ENCODE results near the gene AARSD1.

Gene AARSD1

DNA sequence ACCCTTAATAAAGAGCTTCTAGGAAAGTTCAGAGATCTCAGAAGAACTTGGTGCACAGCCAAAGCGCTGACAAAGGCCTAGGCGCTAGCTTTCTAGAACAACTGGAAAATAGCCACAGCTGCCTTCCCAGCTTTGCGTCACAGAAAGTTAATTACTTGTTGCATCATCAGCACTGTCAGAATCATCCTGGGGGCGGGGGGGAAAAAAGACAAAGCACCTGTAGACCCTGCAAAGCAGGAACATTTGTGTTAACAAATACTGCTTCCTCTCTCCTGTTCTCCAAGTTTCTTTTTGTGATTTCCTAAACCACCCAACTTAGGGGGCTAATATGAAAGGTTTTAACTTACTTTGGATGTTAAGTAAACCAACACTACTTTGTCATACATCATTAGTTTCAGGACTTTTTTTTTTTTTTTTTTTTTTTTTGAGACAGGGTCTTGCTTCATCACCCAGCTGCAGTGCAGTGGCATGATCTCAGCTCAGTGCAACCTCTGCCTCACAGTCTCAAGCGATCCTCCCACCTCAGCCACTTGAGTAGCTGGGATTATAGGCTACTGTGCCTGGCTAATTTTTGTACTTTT, 4.8 kb upstream of the AARSD1 start:
- TF ChIP-seq EZH2phosphoT487 (IDR thresholded peaks at IDR 0.05; ENCODE audit: low read depth): no peak
- TF ChIP-seq, protein P1, sequence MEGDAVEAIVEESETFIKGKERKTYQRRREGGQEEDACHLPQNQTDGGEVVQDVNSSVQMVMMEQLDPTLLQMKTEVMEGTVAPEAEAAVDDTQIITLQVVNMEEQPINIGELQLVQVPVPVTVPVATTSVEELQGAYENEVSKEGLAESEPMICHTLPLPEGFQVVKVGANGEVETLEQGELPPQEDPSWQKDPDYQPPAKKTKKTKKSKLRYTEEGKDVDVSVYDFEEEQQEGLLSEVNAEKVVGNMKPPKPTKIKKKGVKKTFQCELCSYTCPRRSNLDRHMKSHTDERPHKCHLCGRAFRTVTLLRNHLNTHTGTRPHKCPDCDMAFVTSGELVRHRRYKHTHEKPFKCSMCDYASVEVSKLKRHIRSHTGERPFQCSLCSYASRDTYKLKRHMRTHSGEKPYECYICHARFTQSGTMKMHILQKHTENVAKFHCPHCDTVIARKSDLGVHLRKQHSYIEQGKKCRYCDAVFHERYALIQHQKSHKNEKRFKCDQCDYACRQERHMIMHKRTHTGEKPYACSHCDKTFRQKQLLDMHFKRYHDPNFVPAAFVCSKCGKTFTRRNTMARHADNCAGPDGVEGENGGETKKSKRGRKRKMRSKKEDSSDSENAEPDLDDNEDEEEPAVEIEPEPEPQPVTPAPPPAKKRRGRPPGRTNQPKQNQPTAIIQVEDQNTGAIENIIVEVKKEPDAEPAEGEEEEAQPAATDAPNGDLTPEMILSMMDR (IDR thresholded peaks at IDR 0.05; ENCODE audit: low read depth, low read length): no peak
- Histone ChIP-seq H3K9me3 (ENCODE audit: insufficient read depth, low read length) (no peaks in the 10 kb centered on the region), H3K4me3 (ENCODE audit: low read length) (no peak overlapping the region), H2AFZ (ENCODE audit: low read depth, low read length) (no peak overlapping the region), H3K79me2 (ENCODE audit: low read length) (peaks cover 6% of the 10 kb centered on the region), H3K27me3 (ENCODE audit: low read depth, low read length) (no peaks in the 10 kb centered on the region), H4K20me1 (ENCODE audit: insufficient read depth, low read length) (no peaks in the 10 kb centered on the region), H3K36me3 (replicated peaks; ENCODE audit: low read depth, low read length) (no peaks in the 10 kb centered on the region), H3K4me1 (ENCODE audit: low read length) (peaks cover 14% of the 10 kb centered on the region), H3K9ac (ENCODE audit: low read length) (no peak overlapping the region), H3K4me2 (ENCODE audit: low read length) (peak overlapping the region; percentile 18; the same call in 1 of the 2 replicates), H3K27ac (ENCODE audit: low read length) (peak overlapping the region; percentile 46)

DNA sequence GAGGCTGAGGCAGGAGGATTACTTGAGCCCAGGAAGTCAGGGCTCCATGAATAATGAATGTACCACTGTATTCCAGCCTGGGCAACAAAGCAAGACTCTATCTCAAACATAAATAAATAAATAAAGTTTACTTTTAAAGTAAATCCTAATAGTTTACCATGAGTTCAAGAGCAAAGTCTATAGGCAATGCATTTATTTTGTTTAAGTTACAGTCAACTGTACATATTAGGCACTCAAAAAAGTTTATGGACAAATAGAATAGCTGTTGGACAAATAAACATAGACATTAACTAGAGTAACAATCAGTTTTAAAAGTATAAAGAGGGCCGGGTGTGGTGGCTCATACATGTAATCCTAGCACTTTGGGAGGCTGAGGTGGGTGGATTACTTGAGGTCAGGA, 3.7 kb upstream of the AARSD1 start:
- Histone ChIP-seq H3K4me1 (ENCODE audit: low read length) (peaks cover 19% of the 10 kb centered on the region), H3K27ac (ENCODE audit: low read length) (no peak overlapping the region), H3K4me2 (ENCODE audit: low read length) (no peak overlapping the region), H3K9ac (ENCODE audit: low read length) (no peak overlapping the region), H3K27me3 (ENCODE audit: low read depth, low read length) (no peaks in the 10 kb centered on the region), H3K4me3 (ENCODE audit: low read length) (no peak overlapping the region), H3K36me3 (replicated peaks; ENCODE audit: low read depth, low read length) (no peaks in the 10 kb centered on the region), H3K9me3 (ENCODE audit: insufficient read depth, low read length) (no peaks in the 10 kb centered on the region), H4K20me1 (ENCODE audit: insufficient read depth, low read length) (no peaks in the 10 kb centered on the region), H3K79me2 (ENCODE audit: low read length) (peaks cover 18% of the 10 kb centered on the region), H2AFZ (ENCODE audit: low read depth, low read length) (no peak overlapping the region)
- TF ChIP-seq, protein P1 (IDR thresholded peaks at IDR 0.05; ENCODE audit: low read depth, low read length): no peak
- TF ChIP-seq EZH2phosphoT487 (IDR thresholded peaks at IDR 0.05; ENCODE audit: low read depth): no peak

DNA sequence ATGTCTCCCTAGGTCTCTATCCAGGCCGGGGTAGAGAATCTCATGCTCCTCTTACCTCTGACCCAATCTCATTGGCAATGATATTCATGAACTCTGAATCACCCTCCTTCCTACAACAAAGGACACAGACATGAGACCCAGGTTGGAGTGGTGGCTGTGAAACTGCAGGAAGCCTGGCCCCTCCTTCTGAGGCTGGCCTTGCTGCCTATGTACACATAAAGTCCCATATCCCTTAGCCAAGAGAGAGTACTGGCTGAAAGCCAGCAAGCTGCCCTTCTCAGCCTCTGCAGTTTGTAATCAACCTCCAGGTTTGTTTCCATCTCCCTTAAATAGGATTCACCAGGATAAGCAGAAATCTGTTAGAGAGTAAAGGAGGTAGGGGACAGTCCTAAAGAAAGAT, 10.6 kb downstream of the AARSD1 start:
- Histone ChIP-seq H3K79me2 (ENCODE audit: low read length) (no peaks in the 10 kb centered on the region), H3K36me3 (replicated peaks; ENCODE audit: low read depth, low read length) (peaks cover 47% of the 10 kb centered on the region), H3K4me1 (ENCODE audit: low read length) (no peaks in the 10 kb centered on the region), H3K4me3 (ENCODE audit: low read length) (no peak overlapping the region), H3K9ac (ENCODE audit: low read length) (no peak overlapping the region), H3K4me2 (ENCODE audit: low read length) (no peak overlapping the region), H3K27me3 (ENCODE audit: low read depth, low read length) (no peaks in the 10 kb centered on the region), H3K9me3 (ENCODE audit: insufficient read depth, low read length) (no peaks in the 10 kb centered on the region), H4K20me1 (ENCODE audit: insufficient read depth, low read length) (no peaks in the 10 kb centered on the region), H3K27ac (ENCODE audit: low read length) (no peak overlapping the region), H2AFZ (ENCODE audit: low read depth, low read length) (no peak overlapping the region)
- TF ChIP-seq, protein P1 (IDR thresholded peaks at IDR 0.05; ENCODE audit: low read depth, low read length): no peak
- TF ChIP-seq EZH2phosphoT487 (IDR thresholded peaks at IDR 0.05; ENCODE audit: low read depth): no peak

DNA sequence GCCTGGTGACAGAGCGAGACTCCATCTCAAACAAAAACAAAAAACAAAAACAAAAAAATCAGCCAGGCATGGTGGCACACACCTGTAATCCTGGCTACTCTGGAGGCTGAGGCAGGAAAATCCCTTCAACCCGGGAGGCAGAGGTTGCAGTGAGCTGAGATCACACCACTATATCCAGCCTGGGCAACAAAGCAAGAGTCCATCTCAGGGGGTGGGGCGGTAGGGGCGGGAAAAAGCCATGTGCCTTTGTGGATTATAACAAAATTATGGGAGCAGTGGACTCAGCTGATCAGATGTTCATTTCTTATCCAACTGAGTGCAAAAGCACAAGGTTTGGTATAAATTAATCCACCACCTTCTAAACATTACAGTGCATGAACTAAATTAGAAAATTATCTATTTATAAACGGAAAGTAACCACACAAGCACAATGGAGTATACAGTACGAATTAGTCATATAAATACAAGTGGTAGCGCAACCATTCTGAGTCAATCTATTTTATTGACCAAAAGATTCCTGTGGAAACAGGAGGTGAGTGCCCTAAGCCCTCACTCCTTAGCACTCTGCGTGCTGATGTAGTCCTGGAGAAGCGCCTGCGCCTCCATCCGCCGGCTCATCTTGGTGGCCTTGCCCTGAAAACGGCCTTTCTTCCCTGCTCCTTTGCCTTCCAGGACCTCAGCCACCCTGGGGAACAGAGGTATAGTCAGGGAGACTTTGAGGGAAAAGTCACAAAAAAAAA, 14.0 kb downstream of the AARSD1 start:
- H3K4me1 ChIP-seq (ENCODE audit: low read length): no peaks in the 10 kb centered on the region
- H4K20me1 ChIP-seq (ENCODE audit: insufficient read depth, low read length): no peaks in the 10 kb centered on the region
- H3K9me3 ChIP-seq (ENCODE audit: insufficient read depth, low read length): no peaks in the 10 kb centered on the region
- no peak overlapping the region for H3K9ac ChIP-seq (ENCODE audit: low read length)
- no peak overlapping the region for H3K27ac ChIP-seq (ENCODE audit: low read length)
- no peak overlapping the region for H2AFZ ChIP-seq (ENCODE audit: low read depth, low read length)
- no peak overlapping the region for H3K4me2 ChIP-seq (ENCODE audit: low read length)
- H3K36me3 ChIP-seq (replicated peaks; ENCODE audit: low read depth, low read length): peaks cover 41% of the 10 kb centered on the region
- TF ChIP-seq, protein P1 (IDR thresholded peaks at IDR 0.05; ENCODE audit: low read depth, low read length): no peak
- no peak for TF ChIP-seq EZH2phosphoT487 (IDR thresholded peaks at IDR 0.05; ENCODE audit: low read depth)
- H3K4me3 ChIP-seq (ENCODE audit: low read length): no peak overlapping the region
- H3K79me2 ChIP-seq (ENCODE audit: low read length): no peaks in the 10 kb centered on the region
- no peaks in the 10 kb centered on the region for H3K27me3 ChIP-seq (ENCODE audit: low read depth, low read length)
